GM12878 (cell line): ENCODE measurements around the gene HEATR9. TPM values are rescaled to one million over a fixed set of nuclear protein-coding genes. Genes with fewer than 3 reads are reported as not detected.

Source experiments
- BCL11A ChIP-seq: IDR thresholded peaks from 2 replicates; pipeline ENCODE4 v1.6.1; 2011; ENCODE audit warnings: low read depth, low read length
- CBFB ChIP-seq: IDR thresholded peaks from 2 replicates; pipeline ENCODE4 v1.6.1; 2016; ENCODE audit warnings: antibody characterized with exemption, low read depth
- CHD4 ChIP-seq: fragments of 200-600 bp; sonication (generic); IDR thresholded peaks from 2 replicates; pipeline ENCODE4 v1.6.1; 2016; ENCODE audit warnings: mild to moderate bottlenecking
- CREM ChIP-seq: IDR thresholded peaks from 2 replicates; pipeline ENCODE4 v1.6.1; 2014; ENCODE audit warnings: antibody characterized with exemption, low read depth
- DPF2 ChIP-seq: fragments of 450-650 bp; IDR thresholded peaks from 2 replicates; pipeline ENCODE4 v1.6.1; 2017; ENCODE audit warnings: mild to moderate bottlenecking
- EED ChIP-seq: sonication (generic); IDR thresholded peaks from 2 replicates; pipeline ENCODE4 v1.6.1; 2016; ENCODE audit warnings: antibody characterized with exemption, low read depth
- ESRRA ChIP-seq: IDR thresholded peaks from 2 replicates; pipeline ENCODE4 v1.6.1; 2012; ENCODE audit warnings: mild to moderate bottlenecking, low read length, improper control_type of control experiment
- IKZF2 ChIP-seq, 2 experiments: fragments of 450-650 bp; IDR thresholded peaks; 2 replicates each; pipeline ENCODE4 v1.6.1; 2017; ENCODE audit warnings: mild to moderate bottlenecking in 2 of 2, moderate library complexity in 2 of 2
- KLF5 ChIP-seq: fragments of 450-650 bp; IDR thresholded peaks from 2 replicates; pipeline ENCODE4 v1.6.1; 2014; ENCODE audit warnings: mild to moderate bottlenecking; ENCODE audit not compliant: partially characterized antibody
- MEF2B ChIP-seq: fragments of 450-650 bp; IDR thresholded peaks from 2 replicates; pipeline ENCODE4 v1.6.1; 2018; ENCODE audit warnings: mild to moderate bottlenecking, moderate library complexity; ENCODE audit not compliant: partially characterized antibody, poor library complexity, severe bottlenecking
- MTA2 ChIP-seq: fragments of 450-650 bp; IDR thresholded peaks from 2 replicates; pipeline ENCODE4 v1.6.1; 2016; ENCODE audit warnings: low read depth, mild to moderate bottlenecking, moderate library complexity
- MYB ChIP-seq: fragments of 150-350 bp; IDR thresholded peaks from 2 replicates; pipeline ENCODE4 v1.6.1; 2014; ENCODE audit warnings: mild to moderate bottlenecking, low read depth, low read length, borderline replicate concordance
- NFIC ChIP-seq: IDR thresholded peaks from 2 replicates; pipeline ENCODE4 v1.6.1; 2012; ENCODE audit warnings: low read depth, mild to moderate bottlenecking, inconsistent platforms, low read length, moderate library complexity
- NFYA ChIP-seq: IDR thresholded peaks from 2 replicates; pipeline ENCODE4 v1.6.1; 2011; ENCODE audit warnings: low read depth, mild to moderate bottlenecking, low read length, improper control_type of control experiment, borderline replicate concordance
- NR2F1 ChIP-seq: fragments of 450-650 bp; conservative IDR thresholded peaks from 2 replicates; pipeline ENCODE4 v1.6.1; 2017; ENCODE audit warnings: mild to moderate bottlenecking
- RAD21 ChIP-seq: IDR thresholded peaks from 2 replicates; pipeline ENCODE4 v1.6.1; 2011; ENCODE audit warnings: mild to moderate bottlenecking, low read depth, low read length, moderate library complexity; ENCODE audit not compliant: insufficient read depth
- RUNX3 ChIP-seq: IDR thresholded peaks from 2 replicates; pipeline ENCODE4 v1.6.1; 2012; ENCODE audit warnings: low read length, inconsistent platforms
- SIX5 ChIP-seq: IDR thresholded peaks from 2 replicates; pipeline ENCODE4 v1.6.1; 2011; ENCODE audit warnings: mild to moderate bottlenecking, low read depth, low read length, moderate library complexity; ENCODE audit not compliant: severe bottlenecking
- SMAD5 ChIP-seq: IDR thresholded peaks from 2 replicates; pipeline ENCODE4 v1.6.1; 2016; ENCODE audit warnings: antibody characterized with exemption, low read depth
- SREBF1 ChIP-seq: IDR thresholded peaks from 2 replicates; pipeline ENCODE4 v1.6.1; 2012; ENCODE audit warnings: mild to moderate bottlenecking, low read length
- SUPT20H ChIP-seq: IDR thresholded peaks from 2 replicates; pipeline ENCODE4 v1.6.1; 2011; ENCODE audit warnings: low read depth, mild to moderate bottlenecking, low read length, moderate library complexity, borderline replicate concordance; ENCODE audit not compliant: control insufficient read depth
- SUZ12 ChIP-seq: fragments of 200-600 bp; sonication (generic); IDR thresholded peaks from one replicate; pipeline ENCODE4 v1.6.1; 2018; ENCODE audit warnings: antibody characterized with exemption, mild to moderate bottlenecking; ENCODE audit not compliant: unreplicated experiment
- ZNF217 ChIP-seq: fragments of 450-650 bp; IDR thresholded peaks from 2 replicates; pipeline ENCODE4 v1.6.1; 2017; ENCODE audit warnings: antibody characterized with exemption, mild to moderate bottlenecking
- ZNF622 ChIP-seq: fragments of 450-650 bp; IDR thresholded peaks from 2 replicates; pipeline ENCODE4 v1.6.1; 2017; ENCODE audit warnings: mild to moderate bottlenecking, inconsistent platforms
- polyA plus RNA-seq, 11 experiments: library from polyadenylated mRNA; depleted of rRNA in 4 of 11; unstranded in 6 of 11; stranded (reverse) in 5 of 11; fragments of >200 nt; fragmentation: Nextera tagmentation in 4 of 11; fragmentation: Illumina TruSeq in 1 of 11; extraction: Ambion mirVana in 4 of 11; extraction: Trizol in 1 of 11; gene quantifications; 1 replicate in 1 of 11; 2 replicates in 10 of 11; pipeline versions ENCODE4 v1.2.1 to v1.2.3, GENCODE V29; 2011 to 2016; ENCODE audit warnings: inconsistent platforms in 2 of 11, missing spikeins in 2 of 11, low read depth in 1 of 11
- total RNA-seq, 4 experiments: library from RNA; depleted of rRNA in 3 of 4; stranded (reverse); fragments of >200 nt in 3 of 4; fragmentation: Illumina TruSeq in 1 of 4; extraction: Trizol in 1 of 4; gene quantifications; 2 replicates each; pipeline versions ENCODE4 v1.2.1 to v1.2.3, GENCODE V29; 2013 to 2021
- TF ChIP-seq, protein P1 (sequence below): fragments of 450-650 bp; IDR thresholded peaks from 2 replicates; pipeline ENCODE4 v1.6.1; 2017; ENCODE audit warnings: mild to moderate bottlenecking, moderate library complexity

Gene HEATR9
- total and polyA plus RNA-seq, 10 of the 15 experiments (the other 5 are each of a cell fraction or from before 2014, with no cell fraction given) = 0.04 to 0.43 (median 0.13) TPM; not detected in 2

DNA sequence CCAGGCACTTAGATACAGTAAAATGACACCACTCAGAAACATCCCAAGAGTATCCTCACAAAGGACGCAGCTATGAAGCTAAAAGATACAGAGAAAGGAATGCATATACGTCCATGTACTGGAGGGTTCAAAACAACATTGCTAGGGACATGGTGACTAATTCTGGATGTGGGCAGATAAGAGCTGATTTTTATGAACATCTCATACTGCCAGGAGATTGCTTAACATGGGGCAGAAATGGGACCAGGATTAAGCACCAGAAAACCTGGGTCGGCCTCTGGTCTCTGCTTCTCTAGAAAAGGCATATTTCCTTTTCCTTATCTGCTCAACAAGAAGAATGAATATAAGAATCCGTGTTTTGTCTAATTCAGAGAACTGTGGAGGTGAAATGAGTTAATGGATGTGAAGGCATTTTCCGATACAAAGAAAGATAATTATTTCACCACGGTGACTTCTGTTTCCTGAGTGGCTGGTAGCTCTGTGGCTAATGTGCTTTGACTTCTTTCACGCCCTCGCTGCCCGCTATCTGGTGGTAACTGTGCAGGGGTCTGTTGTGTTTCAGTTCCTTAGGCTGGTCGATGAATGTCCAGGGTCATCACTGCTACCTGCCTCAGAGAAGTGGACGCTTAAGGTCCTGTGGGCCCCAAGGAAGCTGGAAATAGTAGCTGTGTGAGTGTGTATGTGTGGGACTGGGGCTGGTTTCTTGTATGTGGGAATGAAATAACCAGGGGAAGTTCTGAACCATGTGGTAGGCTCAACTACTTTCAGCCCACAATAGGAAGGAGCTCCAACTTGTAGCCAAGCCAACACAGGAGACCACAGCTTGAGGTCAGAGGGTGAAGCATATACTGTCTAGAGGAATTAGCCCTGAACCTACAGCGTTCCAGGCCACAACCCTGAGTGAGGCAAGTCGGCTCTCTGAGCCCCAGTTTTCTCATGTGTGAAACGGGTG lies 27.2 kb upstream of the HEATR9 start (continued):
- TF ChIP-seq ESRRA (no peak), ZNF217 (no peak), SUZ12 (no peak), IKZF2 (IDR thresholded peaks at IDR 0.05) (peak; percentile 85 to 88; a peak in 3 of 4 replicates), DPF2 (peak; percentile 81), CHD4 (no peak), MYB (no peak), SMAD5 (no peak), KLF5 (no peak), MEF2B (peak; percentile 38), RAD21 (0 out of 2 replicates have a peak, but pooled peaks have one; percentile 1), EED (peak; percentile 79), CBFB (peak; percentile 62; the same call in 1 of the 2 replicates), NFYA (no peak), RUNX3 (peak; percentile 94), SIX5 (no peak), SUPT20H (no peak), SREBF1 (no peak), CREM (no peak; the same call in 1 of the 2 replicates), BCL11A (0 out of 2 replicates have a peak, but pooled peaks have one; percentile 4), NFIC (peak; percentile 73; the same call in 1 of the 2 replicates), ZNF622 (no peak), MTA2 (peak; percentile 71), NR2F1 (peak; percentile 86)
- TF ChIP-seq, protein P1, sequence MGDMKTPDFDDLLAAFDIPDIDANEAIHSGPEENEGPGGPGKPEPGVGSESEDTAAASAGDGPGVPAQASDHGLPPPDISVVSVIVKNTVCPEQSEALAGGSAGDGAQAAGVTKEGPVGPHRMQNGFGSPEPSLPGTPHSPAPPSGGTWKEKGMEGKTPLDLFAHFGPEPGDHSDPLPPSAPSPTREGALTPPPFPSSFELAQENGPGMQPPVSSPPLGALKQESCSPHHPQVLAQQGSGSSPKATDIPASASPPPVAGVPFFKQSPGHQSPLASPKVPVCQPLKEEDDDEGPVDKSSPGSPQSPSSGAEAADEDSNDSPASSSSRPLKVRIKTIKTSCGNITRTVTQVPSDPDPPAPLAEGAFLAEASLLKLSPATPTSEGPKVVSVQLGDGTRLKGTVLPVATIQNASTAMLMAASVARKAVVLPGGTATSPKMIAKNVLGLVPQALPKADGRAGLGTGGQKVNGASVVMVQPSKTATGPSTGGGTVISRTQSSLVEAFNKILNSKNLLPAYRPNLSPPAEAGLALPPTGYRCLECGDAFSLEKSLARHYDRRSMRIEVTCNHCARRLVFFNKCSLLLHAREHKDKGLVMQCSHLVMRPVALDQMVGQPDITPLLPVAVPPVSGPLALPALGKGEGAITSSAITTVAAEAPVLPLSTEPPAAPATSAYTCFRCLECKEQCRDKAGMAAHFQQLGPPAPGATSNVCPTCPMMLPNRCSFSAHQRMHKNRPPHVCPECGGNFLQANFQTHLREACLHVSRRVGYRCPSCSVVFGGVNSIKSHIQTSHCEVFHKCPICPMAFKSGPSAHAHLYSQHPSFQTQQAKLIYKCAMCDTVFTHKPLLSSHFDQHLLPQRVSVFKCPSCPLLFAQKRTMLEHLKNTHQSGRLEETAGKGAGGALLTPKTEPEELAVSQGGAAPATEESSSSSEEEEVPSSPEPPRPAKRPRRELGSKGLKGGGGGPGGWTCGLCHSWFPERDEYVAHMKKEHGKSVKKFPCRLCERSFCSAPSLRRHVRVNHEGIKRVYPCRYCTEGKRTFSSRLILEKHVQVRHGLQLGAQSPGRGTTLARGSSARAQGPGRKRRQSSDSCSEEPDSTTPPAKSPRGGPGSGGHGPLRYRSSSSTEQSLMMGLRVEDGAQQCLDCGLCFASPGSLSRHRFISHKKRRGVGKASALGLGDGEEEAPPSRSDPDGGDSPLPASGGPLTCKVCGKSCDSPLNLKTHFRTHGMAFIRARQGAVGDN = peak; percentile 85
